ENCODE data around the gene CASP3.
"Not testable (repeated sequence)": the region's sequence is repeated elsewhere in the genome, so short reads cannot be mapped to it uniquely, and the experiment has no call there.

CASP3 gene

DNA sequence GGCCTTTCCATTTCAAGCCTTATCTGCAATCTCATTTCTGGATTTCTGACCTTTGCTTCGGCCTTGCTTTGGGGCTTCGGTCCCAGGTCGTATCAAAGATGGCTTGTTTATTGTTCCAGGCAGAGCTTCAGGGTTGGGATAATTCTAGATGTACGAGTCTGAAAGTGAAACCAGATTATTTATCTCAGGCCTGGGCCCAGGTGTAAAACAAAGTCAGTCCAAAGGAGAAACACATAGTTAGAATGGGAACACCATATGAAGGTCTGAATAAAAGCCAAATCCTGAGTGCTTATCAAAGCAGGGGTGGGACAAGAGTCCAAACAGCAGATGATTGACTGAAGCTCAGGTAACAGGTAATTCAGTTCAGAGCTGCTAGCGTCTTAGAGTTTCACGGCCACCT, 17.4 kb upstream of the CASP3 start:
- TF ChIP-seq, protein P1, sequence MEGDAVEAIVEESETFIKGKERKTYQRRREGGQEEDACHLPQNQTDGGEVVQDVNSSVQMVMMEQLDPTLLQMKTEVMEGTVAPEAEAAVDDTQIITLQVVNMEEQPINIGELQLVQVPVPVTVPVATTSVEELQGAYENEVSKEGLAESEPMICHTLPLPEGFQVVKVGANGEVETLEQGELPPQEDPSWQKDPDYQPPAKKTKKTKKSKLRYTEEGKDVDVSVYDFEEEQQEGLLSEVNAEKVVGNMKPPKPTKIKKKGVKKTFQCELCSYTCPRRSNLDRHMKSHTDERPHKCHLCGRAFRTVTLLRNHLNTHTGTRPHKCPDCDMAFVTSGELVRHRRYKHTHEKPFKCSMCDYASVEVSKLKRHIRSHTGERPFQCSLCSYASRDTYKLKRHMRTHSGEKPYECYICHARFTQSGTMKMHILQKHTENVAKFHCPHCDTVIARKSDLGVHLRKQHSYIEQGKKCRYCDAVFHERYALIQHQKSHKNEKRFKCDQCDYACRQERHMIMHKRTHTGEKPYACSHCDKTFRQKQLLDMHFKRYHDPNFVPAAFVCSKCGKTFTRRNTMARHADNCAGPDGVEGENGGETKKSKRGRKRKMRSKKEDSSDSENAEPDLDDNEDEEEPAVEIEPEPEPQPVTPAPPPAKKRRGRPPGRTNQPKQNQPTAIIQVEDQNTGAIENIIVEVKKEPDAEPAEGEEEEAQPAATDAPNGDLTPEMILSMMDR (IDR thresholded peaks at IDR 0.05; ENCODE audit: insufficient read depth, low read depth, low read length, missing control alignments): no peak
- DNase-seq (ENCODE audit: low read depth): no peak
- H3K4me3 ChIP-seq (ENCODE audit: low read depth, low read length): no peak overlapping the region

DNA sequence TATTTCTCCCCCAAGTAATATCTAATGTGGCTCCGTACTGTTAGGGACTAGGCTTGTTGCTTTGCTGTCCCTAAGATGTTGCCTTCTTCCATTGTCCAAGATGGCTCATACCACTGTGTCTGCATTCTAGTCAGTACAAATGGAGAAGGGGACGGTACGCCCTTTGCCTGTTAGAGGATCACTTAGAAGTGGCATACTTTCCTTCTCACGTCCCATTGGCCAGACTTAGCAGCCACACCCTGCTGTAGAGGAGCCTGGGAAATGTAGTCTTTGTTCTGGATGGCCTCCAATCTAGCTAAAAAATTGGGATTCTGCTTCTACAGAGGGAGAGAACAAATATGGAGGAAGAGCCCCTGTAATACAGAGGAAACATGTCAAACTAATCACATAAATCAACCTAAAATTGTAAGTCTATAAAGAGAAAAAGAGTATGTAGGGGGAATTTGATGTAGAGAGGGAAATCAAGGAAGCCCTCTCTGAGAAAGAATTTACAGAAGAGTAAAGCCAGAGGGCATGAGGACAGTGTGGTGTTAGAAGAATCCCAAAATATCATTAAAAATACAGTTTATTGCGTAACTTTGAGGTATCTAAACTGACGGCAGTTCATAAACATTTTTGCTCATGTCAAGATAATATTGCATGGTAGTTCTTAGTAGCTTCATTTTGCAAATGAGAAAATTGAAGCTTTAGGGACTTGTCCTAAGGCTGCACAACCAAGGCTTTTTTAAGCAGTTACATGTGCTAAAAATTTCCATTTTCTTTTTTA, 15.4 kb upstream of the CASP3 start:
- TF ChIP-seq, protein P1 (IDR thresholded peaks at IDR 0.05; ENCODE audit: insufficient read depth, low read depth, low read length, missing control alignments): no peak
- no peak for DNase-seq (ENCODE audit: low read depth)

DNA sequence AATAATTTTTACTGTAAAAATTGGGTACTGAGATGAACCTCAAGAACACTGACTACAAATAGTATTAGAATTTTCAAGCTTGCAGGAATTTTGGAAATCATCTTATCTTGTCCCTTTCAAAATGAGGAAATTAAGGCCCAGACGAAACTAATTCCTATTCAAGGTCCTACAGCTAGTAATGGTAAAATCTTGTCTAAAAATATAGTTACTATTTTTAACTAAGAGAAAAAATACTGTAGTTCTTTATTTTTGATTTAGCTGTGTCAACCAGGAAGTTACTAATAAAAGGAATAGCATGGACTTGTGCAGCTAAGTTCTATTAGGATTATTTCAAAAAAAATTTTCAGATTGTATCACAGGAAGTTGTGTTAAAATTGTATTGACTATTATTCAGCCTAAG, 13.0 kb upstream of the CASP3 start:
- DNase-seq (ENCODE audit: low read depth): no peak
- TF ChIP-seq, protein P1 (IDR thresholded peaks at IDR 0.05; ENCODE audit: insufficient read depth, low read depth, low read length, missing control alignments): no peak
- H3K4me3 ChIP-seq (ENCODE audit: low read depth, low read length): no peak overlapping the region

More for the DNA sequence above, 15.4 kb upstream of the CASP3 start:
- H3K4me3 ChIP-seq (ENCODE audit: low read depth, low read length): no peak overlapping the region

DNA sequence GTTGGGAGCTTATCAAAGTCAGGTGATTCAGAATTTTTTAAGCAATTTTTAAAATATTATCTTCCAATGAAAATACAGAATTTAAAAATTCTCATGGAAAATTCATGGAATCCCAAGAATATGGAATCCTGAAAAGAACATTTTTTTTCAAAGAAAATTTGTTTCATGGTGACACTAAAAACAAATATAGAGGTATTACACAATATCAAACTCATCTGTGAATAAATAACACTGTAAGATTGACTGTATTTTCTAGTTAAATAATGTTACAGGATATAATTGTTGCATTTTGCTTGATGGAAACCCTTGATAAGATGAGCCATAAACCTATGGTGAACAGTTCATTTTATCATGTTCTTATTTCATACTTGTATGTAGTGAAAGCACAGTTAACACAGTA, 11.7 kb upstream of the CASP3 start:
- H3K4me3 ChIP-seq (ENCODE audit: low read depth, low read length): no peak overlapping the region
- TF ChIP-seq, protein P1 (IDR thresholded peaks at IDR 0.05; ENCODE audit: insufficient read depth, low read depth, low read length, missing control alignments): no peak
- no peak for DNase-seq (ENCODE audit: low read depth)

DNA sequence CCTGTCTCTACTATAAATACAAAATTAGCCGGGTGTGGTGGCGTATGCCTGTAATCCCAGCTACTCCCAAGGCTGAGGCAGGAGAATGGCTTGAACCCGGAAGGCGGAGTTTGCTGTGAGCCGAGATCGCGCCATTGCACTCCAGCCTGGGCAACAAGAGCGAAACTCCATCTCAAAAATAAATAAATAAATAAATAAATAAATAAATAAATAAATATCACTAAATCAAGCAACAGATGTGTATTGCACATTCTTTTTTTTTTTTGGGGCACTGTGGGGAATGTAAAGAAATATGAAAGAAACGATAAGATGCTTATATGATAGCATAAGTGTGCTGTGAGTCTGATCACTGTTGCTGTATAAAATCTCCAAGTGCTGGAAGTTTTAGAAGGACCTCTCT, 8.6 kb upstream of the CASP3 start:
- not testable (repeated sequence) for H3K4me3 ChIP-seq (ENCODE audit: low read depth, low read length); DNase-seq (ENCODE audit: low read depth)

DNA sequence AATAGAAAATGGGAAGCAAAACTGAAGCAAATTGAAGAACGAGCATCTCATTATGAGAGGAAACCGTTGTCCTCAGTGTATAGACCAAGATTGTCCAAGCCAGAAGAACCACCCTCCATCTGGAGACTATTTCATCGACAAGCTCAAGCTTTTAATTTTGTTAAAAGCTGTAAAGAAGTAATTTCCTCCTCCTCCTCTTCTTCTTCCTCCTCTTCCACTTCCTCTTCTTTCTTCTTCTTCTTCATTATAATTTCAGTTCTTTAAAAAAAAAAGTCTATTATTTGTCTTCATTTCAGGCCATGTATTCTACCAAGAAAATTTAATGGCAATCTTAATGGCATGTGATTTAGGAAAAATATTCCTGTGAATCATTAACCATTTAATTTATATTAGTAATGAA, 7.9 kb upstream of the CASP3 start:
- DNase-seq (ENCODE audit: low read depth): no peak

More for the DNA sequence above, 7.9 kb upstream of the CASP3 start:
- no peak overlapping the region for H3K4me3 ChIP-seq (ENCODE audit: low read depth, low read length)
- TF ChIP-seq, protein P1 (IDR thresholded peaks at IDR 0.05; ENCODE audit: insufficient read depth, low read depth, low read length, missing control alignments): no peak

Data from GM12865 (cell line).